GM21526 (cell line): Measurements from ENCODE around the gene DHTKD1.
"Not testable (repeated sequence)": the region's sequence is repeated elsewhere in the genome, so short reads cannot be mapped to it uniquely, and the experiment has no call there.

Source experiments
- ATAC-seq: cut with Tn5 transposase; IDR thresholded peaks from one replicate; pipeline ENCODE4 v1.9.1; 2021; ENCODE audit warnings: moderate library complexity; ENCODE audit not compliant: unreplicated experiment, low FRiP score

Gene DHTKD1

GRCh38 chr10:12140038-12140437, 71.3 kb downstream of the DHTKD1 start:
- no peak for ATAC-seq

- ATAC-seq = no peak
Measured at GRCh38 chr10:12144538-12144937, 75.8 kb downstream of the DHTKD1 start.

GRCh38 chr10:12150163-12150562, 81.4 kb downstream of the DHTKD1 start:
- no peak for ATAC-seq

GRCh38 chr10:12154516-12154915, 85.8 kb downstream of the DHTKD1 start:
- ATAC-seq = no peak

- ATAC-seq = no peak
Measured at GRCh38 chr10:12156367-12157123, 87.8 kb downstream of the DHTKD1 start.

- ATAC-seq = no peak
Measured at GRCh38 chr10:12158111-12158510, 89.4 kb downstream of the DHTKD1 start.

GRCh38 chr10:12160664-12161063, 91.9 kb downstream of the DHTKD1 start:
- no peak for ATAC-seq

- no peak for ATAC-seq
Measured at GRCh38 chr10:12162927-12163326, 94.2 kb downstream of the DHTKD1 start.

GRCh38 chr10:12164085-12164484, 95.3 kb downstream of the DHTKD1 start:
- ATAC-seq = no peak

GRCh38 chr10:12165036-12165435, 96.3 kb downstream of the DHTKD1 start:
- ATAC-seq = no peak

GRCh38 chr10:12165999-12166775, 97.4 kb downstream of the DHTKD1 start:
- ATAC-seq = no peak

GRCh38 chr10:12171512-12171911, 102.8 kb downstream of the DHTKD1 start:
- ATAC-seq = not testable (repeated sequence)
